ENCODE results near the gene ALMS1. TPM values are rescaled to one million over a fixed set of nuclear protein-coding genes. Genes with fewer than 3 reads are reported as not detected.
"Not testable (repeated sequence)": the region's sequence is repeated elsewhere in the genome, so short reads cannot be mapped to it uniquely, and the experiment has no call there.

Gene ALMS1
- total RNA-seq, 2 donors from 2014 or later: 18.5 to 69.3 TPM

DNA sequence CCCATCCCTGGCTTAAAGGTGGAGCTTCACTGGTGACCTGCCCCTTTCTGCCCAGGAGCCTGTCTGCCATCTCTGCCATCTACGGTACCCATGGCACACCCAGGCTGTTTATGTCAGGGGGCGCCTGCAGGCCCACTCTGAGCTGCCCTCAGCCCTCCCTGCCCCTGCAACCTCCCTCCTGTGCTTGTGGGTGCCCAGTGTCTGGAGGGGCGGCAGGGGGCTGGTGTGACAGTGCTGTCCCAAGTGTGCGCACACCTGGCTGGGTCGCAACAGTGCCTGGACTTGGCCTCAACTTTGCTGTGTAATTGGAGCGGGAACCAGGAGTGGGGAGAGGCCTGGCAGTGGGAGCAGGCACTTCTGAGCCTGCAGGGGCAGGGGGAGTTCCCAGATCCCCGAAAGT lies 102.4 kb downstream of the ALMS1 start:
- H3K27me3 ChIP-seq (replicated peaks; ENCODE audit: insufficient read depth): no peaks in the 10 kb centered on the region
- no peak overlapping the region for H3K4me3 ChIP-seq
- intact Hi-C loops (cut with DNase I): no loop called here
- no peaks in the 10 kb centered on the region for H3K36me3 ChIP-seq
- no peak for TF ChIP-seq POLR2AphosphoS5 (IDR thresholded peaks at IDR 0.05)
- no peak for TF ChIP-seq POLR2A (IDR thresholded peaks at IDR 0.05)
- H3K27ac ChIP-seq: no peak overlapping the region
- 97% methylated on average over 7 of the region's 7 CpGs for WGBS
- H3K9me3 ChIP-seq: no peaks in the 10 kb centered on the region
- no peaks in the 10 kb centered on the region for H3K4me1 ChIP-seq (replicated peaks)
- DNase-seq (ENCODE audit: low spot score): no peak

DNA sequence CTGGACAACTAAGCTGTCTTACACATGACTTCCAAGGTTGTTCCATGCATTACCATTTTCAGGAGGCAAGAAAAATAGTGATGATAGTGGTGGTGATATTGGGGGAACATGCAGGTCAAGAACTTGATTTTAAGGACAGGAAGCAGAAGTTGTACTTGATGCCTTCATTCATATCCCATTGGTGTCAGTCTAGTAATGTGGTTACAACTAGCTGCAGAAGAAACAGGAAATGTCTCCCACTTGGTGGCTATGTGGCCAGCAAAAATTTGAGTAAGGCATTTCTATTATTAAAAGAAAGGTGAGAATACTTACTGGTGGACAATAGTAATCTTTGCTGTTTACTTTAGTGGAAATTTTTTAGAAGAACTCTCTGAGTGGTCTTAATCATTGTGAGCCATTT lies 103.4 kb downstream of the ALMS1 start:
- DNase-seq (ENCODE audit: low spot score): no peak
- no peak overlapping the region for H3K27ac ChIP-seq
- H3K27me3 ChIP-seq (replicated peaks; ENCODE audit: insufficient read depth): no peaks in the 10 kb centered on the region
- no peaks in the 10 kb centered on the region for H3K36me3 ChIP-seq
- TF ChIP-seq POLR2A (IDR thresholded peaks at IDR 0.05): no peak
- no peak for TF ChIP-seq POLR2AphosphoS5 (IDR thresholded peaks at IDR 0.05)
- TF ChIP-seq, protein P1, sequence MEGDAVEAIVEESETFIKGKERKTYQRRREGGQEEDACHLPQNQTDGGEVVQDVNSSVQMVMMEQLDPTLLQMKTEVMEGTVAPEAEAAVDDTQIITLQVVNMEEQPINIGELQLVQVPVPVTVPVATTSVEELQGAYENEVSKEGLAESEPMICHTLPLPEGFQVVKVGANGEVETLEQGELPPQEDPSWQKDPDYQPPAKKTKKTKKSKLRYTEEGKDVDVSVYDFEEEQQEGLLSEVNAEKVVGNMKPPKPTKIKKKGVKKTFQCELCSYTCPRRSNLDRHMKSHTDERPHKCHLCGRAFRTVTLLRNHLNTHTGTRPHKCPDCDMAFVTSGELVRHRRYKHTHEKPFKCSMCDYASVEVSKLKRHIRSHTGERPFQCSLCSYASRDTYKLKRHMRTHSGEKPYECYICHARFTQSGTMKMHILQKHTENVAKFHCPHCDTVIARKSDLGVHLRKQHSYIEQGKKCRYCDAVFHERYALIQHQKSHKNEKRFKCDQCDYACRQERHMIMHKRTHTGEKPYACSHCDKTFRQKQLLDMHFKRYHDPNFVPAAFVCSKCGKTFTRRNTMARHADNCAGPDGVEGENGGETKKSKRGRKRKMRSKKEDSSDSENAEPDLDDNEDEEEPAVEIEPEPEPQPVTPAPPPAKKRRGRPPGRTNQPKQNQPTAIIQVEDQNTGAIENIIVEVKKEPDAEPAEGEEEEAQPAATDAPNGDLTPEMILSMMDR (IDR thresholded peaks at IDR 0.05): no peak
- intact Hi-C loops (cut with DNase I): no loop called here
- H3K9me3 ChIP-seq: no peaks in the 10 kb centered on the region
- H3K4me3 ChIP-seq: no peak overlapping the region
- no peaks in the 10 kb centered on the region for H3K4me1 ChIP-seq (replicated peaks)

DNA sequence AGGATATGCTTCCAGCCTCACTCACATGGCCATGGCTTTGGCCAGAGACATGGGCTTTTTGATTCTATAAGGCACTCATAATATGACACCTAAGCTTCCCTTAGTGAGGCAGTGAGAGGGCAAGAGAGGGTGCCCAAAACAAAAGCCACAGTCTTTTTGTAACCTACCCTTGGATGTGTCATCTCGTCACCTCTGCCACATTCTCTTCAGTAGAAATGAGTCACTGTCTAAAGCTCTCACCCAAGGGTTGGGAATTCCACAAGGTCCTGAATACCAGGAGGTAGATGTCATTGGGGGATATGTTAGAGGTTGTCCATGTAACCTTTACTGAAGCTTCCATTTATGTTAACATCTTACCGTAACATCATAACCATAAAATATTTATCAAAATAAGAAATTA lies 108.4 kb downstream of the ALMS1 start:
- intact Hi-C loops (cut with DNase I): no loop called here
- TF ChIP-seq, protein P1 (IDR thresholded peaks at IDR 0.05): no peak
- TF ChIP-seq POLR2AphosphoS5 (IDR thresholded peaks at IDR 0.05) (no peak), POLR2A (IDR thresholded peaks at IDR 0.05) (no peak)
- no peak overlapping the region for H3K4me3 ChIP-seq
- no peak overlapping the region for H3K27ac ChIP-seq
- H3K4me1 ChIP-seq (replicated peaks): no peaks in the 10 kb centered on the region
- no peaks in the 10 kb centered on the region for H3K9me3 ChIP-seq
- WGBS: 90% methylated on average over 2 of the region's 2 CpGs
- H3K36me3 ChIP-seq: no peaks in the 10 kb centered on the region
- no peaks in the 10 kb centered on the region for H3K27me3 ChIP-seq (replicated peaks; ENCODE audit: insufficient read depth)
- DNase-seq (ENCODE audit: low spot score): no peak

DNA sequence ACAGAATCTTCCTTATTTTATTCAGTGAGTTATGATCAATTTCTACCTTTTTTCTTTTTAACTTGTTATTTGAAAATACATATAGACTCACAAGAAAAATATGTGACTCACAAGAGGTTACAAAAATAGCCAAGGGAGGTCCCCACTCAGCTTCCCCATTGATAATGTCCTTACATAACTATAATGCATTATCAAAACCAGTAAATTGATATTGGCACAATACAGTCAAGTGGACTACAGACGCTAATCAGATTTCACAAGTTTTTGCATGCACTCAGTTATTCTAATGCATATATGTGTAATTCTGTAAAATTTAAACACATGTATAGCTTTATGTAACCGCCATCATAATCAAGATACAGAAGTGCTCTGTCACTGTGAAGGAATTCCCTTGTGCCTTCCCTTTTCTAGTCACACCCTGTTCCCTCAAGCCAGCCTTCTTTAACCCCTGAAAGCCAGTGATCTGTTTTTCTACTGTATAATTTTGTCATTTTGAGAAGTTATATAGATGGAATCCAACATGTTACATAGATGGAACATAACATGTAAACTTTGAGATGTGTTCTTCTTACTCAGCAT lies 118.4 kb downstream of the ALMS1 start:
- Histone ChIP-seq H3K4me1 (replicated peaks) (no peaks in the 10 kb centered on the region), H3K27me3 (replicated peaks; ENCODE audit: insufficient read depth) (no peaks in the 10 kb centered on the region), H3K27ac (no peak overlapping the region), H3K4me3 (no peak overlapping the region), H3K36me3 (no peaks in the 10 kb centered on the region), H3K9me3 (no peaks in the 10 kb centered on the region)
- TF ChIP-seq POLR2AphosphoS5 (IDR thresholded peaks at IDR 0.05): no peak
- TF ChIP-seq, protein P1 (IDR thresholded peaks at IDR 0.05): no peak
- TF ChIP-seq POLR2A (IDR thresholded peaks at IDR 0.05): no peak
- intact Hi-C loops (cut with DNase I): no loop called here
- DNase-seq (ENCODE audit: low spot score): no peak
- 98% methylated on average over 2 of the region's 2 CpGs for WGBS

DNA sequence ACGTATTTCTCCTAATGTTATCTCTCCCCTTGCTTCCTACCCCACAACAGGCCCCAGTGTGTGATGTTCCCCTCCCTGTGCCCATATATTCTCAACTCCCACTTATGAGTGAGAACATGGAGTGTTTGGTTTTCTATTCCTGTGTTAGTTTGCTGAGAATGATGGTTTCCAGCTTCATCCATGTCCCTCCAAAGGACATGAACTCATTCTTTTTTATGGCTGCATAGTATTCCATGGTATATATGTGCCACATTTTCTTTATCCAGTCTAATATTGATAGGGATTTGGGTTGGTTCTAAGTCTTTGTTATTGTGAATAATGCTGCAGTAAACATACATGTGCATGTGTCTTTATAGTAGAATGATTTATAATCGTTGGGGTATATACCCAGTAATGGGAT lies 119.2 kb downstream of the ALMS1 start:
- H3K9me3 ChIP-seq; H3K4me1 ChIP-seq (replicated peaks); intact Hi-C loops (cut with DNase I); H3K4me3 ChIP-seq; H3K27me3 ChIP-seq (replicated peaks; ENCODE audit: insufficient read depth); H3K27ac ChIP-seq; H3K36me3 ChIP-seq; DNase-seq (ENCODE audit: low spot score): not testable (repeated sequence)
- 98% methylated on average over 2 of the region's 2 CpGs for WGBS

DNA sequence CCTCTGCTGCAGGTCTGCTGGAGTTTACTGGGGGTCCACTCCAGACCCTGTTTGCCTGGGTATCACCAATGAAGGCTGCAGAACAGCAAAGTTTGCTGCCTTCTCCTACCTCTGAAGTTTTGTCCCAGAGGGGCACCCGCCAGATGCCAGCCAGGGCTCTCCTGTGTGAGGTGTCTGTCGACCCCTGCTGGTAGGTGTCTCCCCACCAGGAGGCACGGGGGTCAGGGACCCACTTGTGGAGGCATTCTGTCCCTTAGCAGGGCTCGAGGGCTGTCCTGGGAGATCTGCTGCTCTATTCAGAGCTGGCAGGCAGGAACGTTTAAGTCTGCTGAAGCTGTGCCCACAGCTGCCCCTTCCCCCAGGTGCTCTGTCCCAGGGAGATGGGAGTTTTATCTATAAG lies 124.8 kb downstream of the ALMS1 start:
- intact Hi-C loops (cut with DNase I); H3K27ac ChIP-seq; H3K36me3 ChIP-seq; H3K4me1 ChIP-seq (replicated peaks); H3K9me3 ChIP-seq; H3K4me3 ChIP-seq; DNase-seq (ENCODE audit: low spot score); H3K27me3 ChIP-seq (replicated peaks; ENCODE audit: insufficient read depth): not testable (repeated sequence)
- 89% methylated on average over 5 of the region's 5 CpGs for WGBS
